GM12873 (cell line): ENCODE measurements around the gene CPD.

ENCODE experiments used
- CTCF ChIP-seq: IDR thresholded peaks from 2 replicates; pipeline ENCODE4 v1.5.1; 2012; ENCODE audit warnings: low read depth, mild to moderate bottlenecking, moderate library complexity, low read length, control low read depth; ENCODE audit not compliant: insufficient read depth; ENCODE audit errors: missing control alignments

The CPD gene

GRCh38 chr17:30346221-30346795 lies 32.4 kb upstream of the CPD start:
- no peak for TF ChIP-seq CTCF

- no peak for TF ChIP-seq CTCF
Observed at GRCh38 chr17:30347488-30347887, 31.2 kb upstream of the CPD start.

GRCh38 chr17:30349252-30349651 lies 29.5 kb upstream of the CPD start:
- TF ChIP-seq CTCF, result no peak

- TF ChIP-seq CTCF, result no peak
Observed at GRCh38 chr17:30351735-30352134, 27.0 kb upstream of the CPD start.

- TF ChIP-seq CTCF, result no peak
Observed at GRCh38 chr17:30352240-30352814, 26.4 kb upstream of the CPD start.

- no peak for TF ChIP-seq CTCF
Observed at GRCh38 chr17:30354701-30355100, 24.0 kb upstream of the CPD start.

GRCh38 chr17:30357476-30357875 lies 21.3 kb upstream of the CPD start:
- no peak for TF ChIP-seq CTCF
